Activated T-cell treated with anti-CD3 and anti-CD28 coated beads for 48 hours (primary cell): ENCODE data around the gene PIK3R1.
A peak's percentile ranks its signal among the peaks of the same experiment; 100 is the strongest.
"Not testable (repeated sequence)": the region's sequence is repeated elsewhere in the genome, so short reads cannot be mapped to it uniquely, and the experiment has no call there.

Source experiments
- DNase-seq: peaks from one replicate; pipeline ENCODE4 v3.0.0-alpha.2; 2020; ENCODE audit warnings: low read depth

The PIK3R1 gene

GRCh38 chr5:68226546-68227073, 11.1 kb downstream of the PIK3R1 start:
- DNase-seq: no peak

GRCh38 chr5:68227532-68228160, 12.1 kb downstream of the PIK3R1 start:
- no peak for DNase-seq

GRCh38 chr5:68229416-68229815, 13.9 kb downstream of the PIK3R1 start:
- no peak for DNase-seq

GRCh38 chr5:68230285-68230684, 14.7 kb downstream of the PIK3R1 start:
- no peak for DNase-seq

GRCh38 chr5:68231414-68232076, 16.0 kb downstream of the PIK3R1 start:
- no peak for DNase-seq

GRCh38 chr5:68232277-68232676, 16.7 kb downstream of the PIK3R1 start:
- no peak for DNase-seq

- DNase-seq: no peak
These were observed 17.5 kb downstream of the PIK3R1 start for GRCh38 chr5:68233075-68233474.

GRCh38 chr5:68235229-68235628, 19.7 kb downstream of the PIK3R1 start:
- DNase-seq: not testable (repeated sequence)

- no peak for DNase-seq
These were observed 22.2 kb downstream of the PIK3R1 start for GRCh38 chr5:68237715-68238114.

- peak; percentile 75 for DNase-seq
These were observed 23.9 kb downstream of the PIK3R1 start for GRCh38 chr5:68239487-68239886.

GRCh38 chr5:68240202-68240601, 24.6 kb downstream of the PIK3R1 start:
- DNase-seq: no peak

GRCh38 chr5:68240771-68241170, 25.2 kb downstream of the PIK3R1 start:
- DNase-seq: no peak

- DNase-seq: no peak
These were observed 27.2 kb downstream of the PIK3R1 start for GRCh38 chr5:68242743-68243142.

- DNase-seq: no peak
These were observed 27.7 kb downstream of the PIK3R1 start for GRCh38 chr5:68243251-68243650.

- no peak for DNase-seq
These were observed 28.1 kb downstream of the PIK3R1 start for GRCh38 chr5:68243681-68244080.

- DNase-seq: no peak
These were observed 29.8 kb downstream of the PIK3R1 start for GRCh38 chr5:68245319-68245718.

GRCh38 chr5:68246802-68247201, 31.2 kb downstream of the PIK3R1 start:
- DNase-seq: no peak

- DNase-seq: no peak
These were observed 32.1 kb downstream of the PIK3R1 start for GRCh38 chr5:68247627-68248026.

GRCh38 chr5:68248896-68249295, 33.3 kb downstream of the PIK3R1 start:
- DNase-seq: no peak

- DNase-seq: no peak
These were observed 34.0 kb downstream of the PIK3R1 start for GRCh38 chr5:68249520-68249919.

- DNase-seq: no peak
These were observed 35.2 kb downstream of the PIK3R1 start for GRCh38 chr5:68250661-68251298.

- DNase-seq: peak; percentile 53
These were observed 35.8 kb downstream of the PIK3R1 start for GRCh38 chr5:68251386-68251785.
